ENCODE measurements around the gene OR14C36. TPM values are rescaled to one million over a fixed set of nuclear protein-coding genes. Genes with fewer than 3 reads are reported as not detected.

The OR14C36 gene
- total RNA-seq, 1 donor from 2014 or later = not detected

GRCh38 chr1:248372394-248372793 is 23.8 kb downstream of the OR14C36 start:
- H3K4me3 Mint-ChIP-seq (ENCODE audit: unreplicated experiment) = no peak overlapping the region
- TF ChIP-seq CTCF (IDR thresholded peaks at IDR 0.05) = no peak
- DNase-seq (ENCODE audit: extremely low spot score, unreplicated experiment) = no peak
- no peaks in the 10 kb centered on the region for H3K4me1 Mint-ChIP-seq (ENCODE audit: unreplicated experiment)
- peaks cover 73% of the 10 kb centered on the region for H3K9me3 Mint-ChIP-seq (ENCODE audit: unreplicated experiment)
- H3K36me3 Mint-ChIP-seq (ENCODE audit: unreplicated experiment) = no peaks in the 10 kb centered on the region
- H3K27ac Mint-ChIP-seq (ENCODE audit: unreplicated experiment) = no peak overlapping the region
- H3K27me3 Mint-ChIP-seq (ENCODE audit: unreplicated experiment) = no peaks in the 10 kb centered on the region

DNA sequence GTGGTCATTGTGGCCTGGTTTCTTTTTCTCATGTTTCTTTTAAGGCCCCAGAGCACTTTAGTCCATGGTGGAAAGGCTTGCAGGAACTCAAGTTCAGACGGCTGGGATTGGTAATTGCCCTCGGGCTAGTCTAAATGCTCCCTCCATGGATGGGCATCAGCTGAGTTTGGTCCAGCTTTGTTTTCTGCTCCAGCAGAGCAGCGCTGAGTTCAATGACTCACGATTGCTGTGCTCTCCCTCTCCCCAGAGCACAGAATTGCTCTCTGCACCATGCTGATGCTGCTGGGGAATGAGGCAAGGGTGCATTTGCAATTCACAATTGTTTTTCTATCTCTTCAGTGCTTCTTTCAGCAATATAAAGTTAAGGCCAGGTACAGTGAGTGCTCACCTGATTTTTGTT is 25.2 kb downstream of the OR14C36 start:
- H3K9me3 Mint-ChIP-seq (ENCODE audit: unreplicated experiment) = peaks cover 72% of the 10 kb centered on the region
- H3K27ac Mint-ChIP-seq (ENCODE audit: unreplicated experiment) = no peak overlapping the region
- no peaks in the 10 kb centered on the region for H3K36me3 Mint-ChIP-seq (ENCODE audit: unreplicated experiment)
- no peak for TF ChIP-seq CTCF (IDR thresholded peaks at IDR 0.05)
- no peak overlapping the region for H3K4me3 Mint-ChIP-seq (ENCODE audit: unreplicated experiment)
- DNase-seq (ENCODE audit: extremely low spot score, unreplicated experiment) = no peak
- no peaks in the 10 kb centered on the region for H3K27me3 Mint-ChIP-seq (ENCODE audit: unreplicated experiment)
- H3K4me1 Mint-ChIP-seq (ENCODE audit: unreplicated experiment) = no peaks in the 10 kb centered on the region

DNA sequence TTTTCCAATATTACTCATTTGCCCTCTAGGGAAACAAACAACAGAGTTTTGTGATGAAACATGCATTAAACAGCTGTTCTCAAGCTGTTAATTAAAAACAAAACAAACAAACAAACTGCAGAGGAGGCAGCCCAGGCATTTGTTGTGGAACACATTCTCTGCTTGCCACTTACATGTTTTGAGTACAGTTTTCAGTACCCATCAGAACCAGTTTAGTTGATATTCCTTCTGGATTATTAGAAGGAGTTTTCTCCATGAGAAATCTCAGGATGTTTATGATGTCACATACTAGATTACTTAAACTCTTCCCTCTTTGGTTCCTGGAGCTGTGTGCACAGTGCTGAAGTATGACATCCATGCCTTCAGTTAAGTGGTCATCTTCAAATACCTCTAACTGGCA is 26.9 kb downstream of the OR14C36 start, which contains the start of gene OR2T6:
Gene OR2T6 (plus strand): TSS at position 301 of the 400 bp plus-strand sequence. CDS start 11,863 bp downstream, outside the sequence.
- no peak for TF ChIP-seq CTCF (IDR thresholded peaks at IDR 0.05)
- DNase-seq (ENCODE audit: extremely low spot score, unreplicated experiment) = no peak
- Mint-ChIP-seq H3K27ac (ENCODE audit: unreplicated experiment) (no peak within 1 kb of the TSS), H3K36me3 (ENCODE audit: unreplicated experiment) (no peaks in the 10 kb centered on the region), H3K4me1 (ENCODE audit: unreplicated experiment) (no peaks in the 10 kb centered on the region), H3K27me3 (ENCODE audit: unreplicated experiment) (no peaks in the 10 kb centered on the region), H3K4me3 (ENCODE audit: unreplicated experiment) (no peak within 1 kb of the TSS), H3K9me3 (ENCODE audit: unreplicated experiment) (peaks cover 57% of the 10 kb centered on the region)

DNA sequence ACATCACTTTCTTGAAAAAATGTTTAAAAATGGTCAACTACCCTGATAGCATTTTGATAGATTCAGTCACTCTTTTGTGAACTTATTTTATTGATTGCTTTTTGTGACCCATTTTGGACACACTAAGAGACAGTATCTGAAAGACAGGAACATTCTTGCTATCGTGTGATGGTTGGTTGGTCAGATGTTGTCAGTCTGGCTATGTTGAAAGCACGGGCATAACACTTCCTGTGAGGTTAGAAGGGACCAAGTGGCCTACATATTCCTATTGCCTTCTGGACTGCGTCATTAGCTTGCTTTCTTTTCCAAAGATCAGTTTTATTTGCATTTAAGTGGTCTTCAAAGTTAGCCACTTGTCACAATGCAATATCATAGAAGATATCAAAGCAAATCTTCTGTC is 28.3 kb downstream of the OR14C36 start:
- no peak for TF ChIP-seq CTCF (IDR thresholded peaks at IDR 0.05)
- no peaks in the 10 kb centered on the region for H3K4me1 Mint-ChIP-seq (ENCODE audit: unreplicated experiment)
- H3K4me3 Mint-ChIP-seq (ENCODE audit: unreplicated experiment) = no peak overlapping the region
- peaks cover 52% of the 10 kb centered on the region for H3K9me3 Mint-ChIP-seq (ENCODE audit: unreplicated experiment)
- H3K27me3 Mint-ChIP-seq (ENCODE audit: unreplicated experiment) = no peaks in the 10 kb centered on the region
- H3K27ac Mint-ChIP-seq (ENCODE audit: unreplicated experiment) = no peak overlapping the region
- no peak for DNase-seq (ENCODE audit: extremely low spot score, unreplicated experiment)
- no peaks in the 10 kb centered on the region for H3K36me3 Mint-ChIP-seq (ENCODE audit: unreplicated experiment)

GRCh38 chr1:248380854-248381253 is 32.3 kb downstream of the OR14C36 start:
- no peak for DNase-seq (ENCODE audit: extremely low spot score, unreplicated experiment)
- no peaks in the 10 kb centered on the region for H3K27me3 Mint-ChIP-seq (ENCODE audit: unreplicated experiment)
- H3K4me3 Mint-ChIP-seq (ENCODE audit: unreplicated experiment) = no peak overlapping the region
- no peak overlapping the region for H3K27ac Mint-ChIP-seq (ENCODE audit: unreplicated experiment)
- TF ChIP-seq CTCF (IDR thresholded peaks at IDR 0.05) = no peak
- H3K36me3 Mint-ChIP-seq (ENCODE audit: unreplicated experiment) = no peaks in the 10 kb centered on the region
- peaks cover 30% of the 10 kb centered on the region for H3K9me3 Mint-ChIP-seq (ENCODE audit: unreplicated experiment)
- H3K4me1 Mint-ChIP-seq (ENCODE audit: unreplicated experiment) = no peaks in the 10 kb centered on the region
